Stimulated activated CD4-positive, alpha-beta T cell treated with anti-CD3 and anti-CD28 coated beads, Interleukin-1b, Interleukin-23, amount 100 ng/mL, for 48 hours (primary cell): Measurements from ENCODE around the gene ALDH9A1.

ENCODE experiments used
- DNase-seq: peaks from one replicate; pipeline ENCODE4 v3.0.0-alpha.2; 2020

Gene ALDH9A1

GRCh38 chr1:165616054-165616612 lies 82.2 kb downstream of the ALDH9A1 start:
- no peak for DNase-seq
